Keratinocyte (primary cell): ENCODE data around the gene SPRR3.

Experiments
- EZH2 ChIP-seq: IDR thresholded peaks from one replicate; pipeline ENCODE4 v1.6.1; 2012; ENCODE audit warnings: inconsistent platforms, mild to moderate bottlenecking, low read length, moderate library complexity
- TF ChIP-seq, protein P1 (sequence below), 3 experiments: IDR thresholded peaks in 1 of 3; conservative IDR thresholded peaks in 1 of 3; optimal IDR thresholded peaks in 1 of 3; 2 replicates in 2 of 3; 3 replicates in 1 of 3; pipeline versions ENCODE3 to v1.5.1; 2011; ENCODE audit warnings: low read length in 3 of 3, mild to moderate bottlenecking in 3 of 3, moderate library complexity in 2 of 3, control low read depth in 1 of 3, inconsistent platforms in 1 of 3; ENCODE audit not compliant: insufficient read depth in 2 of 3; ENCODE audit errors: extremely low read depth in 1 of 3

GRCh38 chr1:152998476-152998875 lies 3.1 kb upstream of the SPRR3 start:
- TF ChIP-seq, protein P1, sequence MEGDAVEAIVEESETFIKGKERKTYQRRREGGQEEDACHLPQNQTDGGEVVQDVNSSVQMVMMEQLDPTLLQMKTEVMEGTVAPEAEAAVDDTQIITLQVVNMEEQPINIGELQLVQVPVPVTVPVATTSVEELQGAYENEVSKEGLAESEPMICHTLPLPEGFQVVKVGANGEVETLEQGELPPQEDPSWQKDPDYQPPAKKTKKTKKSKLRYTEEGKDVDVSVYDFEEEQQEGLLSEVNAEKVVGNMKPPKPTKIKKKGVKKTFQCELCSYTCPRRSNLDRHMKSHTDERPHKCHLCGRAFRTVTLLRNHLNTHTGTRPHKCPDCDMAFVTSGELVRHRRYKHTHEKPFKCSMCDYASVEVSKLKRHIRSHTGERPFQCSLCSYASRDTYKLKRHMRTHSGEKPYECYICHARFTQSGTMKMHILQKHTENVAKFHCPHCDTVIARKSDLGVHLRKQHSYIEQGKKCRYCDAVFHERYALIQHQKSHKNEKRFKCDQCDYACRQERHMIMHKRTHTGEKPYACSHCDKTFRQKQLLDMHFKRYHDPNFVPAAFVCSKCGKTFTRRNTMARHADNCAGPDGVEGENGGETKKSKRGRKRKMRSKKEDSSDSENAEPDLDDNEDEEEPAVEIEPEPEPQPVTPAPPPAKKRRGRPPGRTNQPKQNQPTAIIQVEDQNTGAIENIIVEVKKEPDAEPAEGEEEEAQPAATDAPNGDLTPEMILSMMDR (optimal IDR thresholded peaks at IDR 0.05 in 1 of 3, IDR thresholded peaks at IDR 0.05 in 1 of 3, conservative IDR thresholded peaks at IDR 0.05 in 1 of 3; ENCODE audit: extremely low read depth in 1 of 3, insufficient read depth in 2 of 3, low read length in 3 of 3): no peak
- TF ChIP-seq EZH2: no peak
